Osteoblast (primary cell): ENCODE data around the gene IL17RD. TPM values are rescaled to one million over a fixed set of nuclear protein-coding genes. Genes with fewer than 3 reads are reported as not detected.

Source experiments
- DNase-seq: peaks from one replicate; pipeline ENCODE4 v3.0.0; 2011; ENCODE audit warnings: low spot score, mixed read lengths; ENCODE audit not compliant: insufficient read length; ENCODE audit errors: missing footprints
- H2AFZ ChIP-seq: 2 replicates; pipeline ENCODE4 v1.6.0; 2011; ENCODE audit warnings: mild to moderate bottlenecking, low read length
- H3K27ac ChIP-seq: 2 replicates; pipeline ENCODE4 v1.5.1; 2011; ENCODE audit warnings: mild to moderate bottlenecking, low read depth, low read length, moderate library complexity
- H3K27me3 ChIP-seq: 2 replicates; pipeline ENCODE4 v1.6.0; 2012; ENCODE audit warnings: mild to moderate bottlenecking, control low read depth, inconsistent platforms, low read length, moderate library complexity; ENCODE audit not compliant: insufficient read depth
- H3K36me3 ChIP-seq: 2 replicates; pipeline ENCODE4 v1.5.1; 2011; ENCODE audit warnings: mild to moderate bottlenecking, low read length, control low read depth, moderate library complexity; ENCODE audit not compliant: insufficient read depth
- H3K4me1 ChIP-seq: 2 replicates; pipeline ENCODE4 v1.5.1; 2011; ENCODE audit warnings: mild to moderate bottlenecking, low read length, control low read depth, moderate library complexity; ENCODE audit not compliant: insufficient read depth
- H3K4me2 ChIP-seq: 2 replicates; pipeline ENCODE4 v1.6.0; 2011; ENCODE audit warnings: mild to moderate bottlenecking, low read length; ENCODE audit not compliant: insufficient read depth
- H3K4me3 ChIP-seq: fragments of 200-600 bp; sonication (generic); 3 replicates; pipeline ENCODE4 v1.5.1; 2012; ENCODE audit warnings: mild to moderate bottlenecking, low read length, inconsistent platforms; ENCODE audit not compliant: insufficient read depth
- H3K79me2 ChIP-seq: 2 replicates; pipeline ENCODE4 v1.6.0; 2012; ENCODE audit warnings: mild to moderate bottlenecking, low read length, control low read depth, inconsistent platforms; ENCODE audit not compliant: insufficient read depth
- H3K9me3 ChIP-seq: 2 replicates; pipeline ENCODE4 v1.5.1; 2011; ENCODE audit warnings: low read depth, low read length, control low read depth
- H4K20me1 ChIP-seq: 2 replicates; pipeline ENCODE4 v1.6.0; 2012; ENCODE audit warnings: mild to moderate bottlenecking, low read length, control low read depth; ENCODE audit not compliant: insufficient read depth
- total RNA-seq: library from RNA; depleted of rRNA; stranded (reverse); fragments of >200 nt; gene quantifications from 2 replicates; pipeline ENCODE4 v1.2.3, GENCODE V29; 2012
- TF ChIP-seq, protein P1 (sequence below): IDR thresholded peaks from 2 replicates; pipeline ENCODE4 v1.5.1; 2011; ENCODE audit warnings: mild to moderate bottlenecking, low read depth, low read length, moderate library complexity; ENCODE audit errors: extremely low read depth

The IL17RD gene
- total RNA-seq, 1 donor, result 2.2 TPM

DNA sequence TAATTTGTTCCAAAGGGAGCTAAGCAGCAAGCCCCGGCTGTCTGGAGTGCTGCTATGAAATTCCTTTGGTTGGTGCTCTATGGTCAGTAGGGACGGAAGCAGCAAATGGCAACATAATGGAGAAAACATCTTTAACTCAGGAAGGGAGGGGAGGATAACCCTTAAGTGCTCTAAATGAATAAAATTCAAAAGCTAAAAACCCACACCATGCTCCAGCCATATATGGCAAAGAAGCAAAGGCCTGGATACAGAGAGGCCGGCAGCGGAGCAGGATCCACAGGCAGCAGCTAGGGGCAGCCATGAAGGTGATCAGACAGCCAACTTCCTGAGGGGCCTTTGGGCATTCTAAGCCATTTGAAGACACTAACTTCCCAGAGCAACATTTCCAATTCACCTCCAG, 38.9 kb downstream of the IL17RD start:
- TF ChIP-seq, protein P1, sequence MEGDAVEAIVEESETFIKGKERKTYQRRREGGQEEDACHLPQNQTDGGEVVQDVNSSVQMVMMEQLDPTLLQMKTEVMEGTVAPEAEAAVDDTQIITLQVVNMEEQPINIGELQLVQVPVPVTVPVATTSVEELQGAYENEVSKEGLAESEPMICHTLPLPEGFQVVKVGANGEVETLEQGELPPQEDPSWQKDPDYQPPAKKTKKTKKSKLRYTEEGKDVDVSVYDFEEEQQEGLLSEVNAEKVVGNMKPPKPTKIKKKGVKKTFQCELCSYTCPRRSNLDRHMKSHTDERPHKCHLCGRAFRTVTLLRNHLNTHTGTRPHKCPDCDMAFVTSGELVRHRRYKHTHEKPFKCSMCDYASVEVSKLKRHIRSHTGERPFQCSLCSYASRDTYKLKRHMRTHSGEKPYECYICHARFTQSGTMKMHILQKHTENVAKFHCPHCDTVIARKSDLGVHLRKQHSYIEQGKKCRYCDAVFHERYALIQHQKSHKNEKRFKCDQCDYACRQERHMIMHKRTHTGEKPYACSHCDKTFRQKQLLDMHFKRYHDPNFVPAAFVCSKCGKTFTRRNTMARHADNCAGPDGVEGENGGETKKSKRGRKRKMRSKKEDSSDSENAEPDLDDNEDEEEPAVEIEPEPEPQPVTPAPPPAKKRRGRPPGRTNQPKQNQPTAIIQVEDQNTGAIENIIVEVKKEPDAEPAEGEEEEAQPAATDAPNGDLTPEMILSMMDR, result no peak
- no peak for DNase-seq
- no peaks in the 10 kb centered on the region for H3K36me3 ChIP-seq
- no peaks in the 10 kb centered on the region for H4K20me1 ChIP-seq
- H2AFZ ChIP-seq, result no peak overlapping the region
- H3K79me2 ChIP-seq, result no peaks in the 10 kb centered on the region
- peaks cover 14% of the 10 kb centered on the region for H3K27me3 ChIP-seq
- H3K4me2 ChIP-seq, result no peak overlapping the region
- H3K27ac ChIP-seq, result no peak overlapping the region
- H3K4me1 ChIP-seq, result no peaks in the 10 kb centered on the region
- no peaks in the 10 kb centered on the region for H3K9me3 ChIP-seq
- no peak overlapping the region for H3K4me3 ChIP-seq

DNA sequence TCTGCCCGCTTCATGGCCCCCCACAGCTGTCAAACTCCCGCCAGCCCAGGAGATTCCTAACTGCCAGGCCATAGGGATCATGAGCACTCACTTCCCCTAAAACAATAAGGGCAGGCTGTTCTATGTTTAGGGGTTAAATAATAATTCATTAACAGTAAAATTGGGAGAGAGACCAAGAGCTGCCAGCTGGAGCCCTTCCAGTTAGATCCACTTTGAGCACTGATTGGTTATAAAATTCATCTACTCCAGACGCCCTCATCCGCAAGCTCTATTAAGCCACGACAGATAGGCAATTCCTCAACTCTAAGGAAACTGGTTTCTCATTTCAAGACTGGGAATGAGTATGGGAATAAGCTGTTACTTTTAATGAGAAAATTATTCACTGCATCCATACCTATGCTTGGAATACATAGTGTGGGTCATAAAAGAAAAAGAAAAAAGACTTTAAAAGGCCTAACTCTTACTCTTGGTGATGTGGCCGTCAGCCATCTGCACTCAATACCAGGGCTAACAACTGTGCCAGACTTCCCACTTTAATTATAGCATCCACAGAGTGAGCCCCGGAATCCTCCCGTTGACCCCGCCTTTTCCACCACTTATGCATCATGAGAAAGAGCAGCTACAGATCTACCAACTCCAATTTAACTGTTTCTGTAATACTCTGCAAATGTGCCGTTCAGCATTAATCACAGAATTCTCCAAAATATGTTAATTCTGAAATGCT, 44.5 kb downstream of the IL17RD start:
- Histone ChIP-seq H3K9me3 (no peaks in the 10 kb centered on the region), H4K20me1 (no peaks in the 10 kb centered on the region), H3K79me2 (no peaks in the 10 kb centered on the region), H3K27me3 (peaks cover 7% of the 10 kb centered on the region), H3K4me3 (no peak overlapping the region), H3K4me1 (no peaks in the 10 kb centered on the region), H3K27ac (no peak overlapping the region), H2AFZ (no peak overlapping the region), H3K4me2 (no peak overlapping the region), H3K36me3 (no peaks in the 10 kb centered on the region)
- TF ChIP-seq, protein P1, result no peak
- DNase-seq, result no peak

DNA sequence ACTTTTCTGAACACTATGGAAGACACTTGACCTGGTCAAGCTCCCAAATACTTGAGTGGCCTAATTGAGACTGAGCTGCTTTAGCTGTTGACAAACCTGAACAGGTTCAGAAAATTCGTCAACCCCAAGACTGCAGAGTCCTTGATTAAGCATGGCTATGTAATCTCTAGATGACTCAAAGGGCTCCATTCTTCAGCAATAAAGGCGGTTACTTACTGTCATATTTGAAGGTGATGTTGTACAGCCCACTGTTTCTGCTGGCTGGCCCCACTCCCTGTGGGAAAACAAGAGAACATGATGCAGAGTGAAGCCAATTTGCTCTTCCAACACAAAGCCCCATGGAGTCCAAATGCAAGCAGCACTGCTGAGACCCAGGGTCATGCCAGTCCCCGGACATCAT, 45.1 kb downstream of the IL17RD start:
- Histone ChIP-seq H3K9me3 (no peaks in the 10 kb centered on the region), H2AFZ (no peak overlapping the region), H3K4me3 (no peak overlapping the region), H3K4me2 (no peak overlapping the region), H3K27ac (no peak overlapping the region), H4K20me1 (no peaks in the 10 kb centered on the region), H3K36me3 (no peaks in the 10 kb centered on the region), H3K27me3 (peaks cover 7% of the 10 kb centered on the region), H3K4me1 (no peaks in the 10 kb centered on the region), H3K79me2 (no peaks in the 10 kb centered on the region)
- TF ChIP-seq, protein P1, result no peak
- no peak for DNase-seq

DNA sequence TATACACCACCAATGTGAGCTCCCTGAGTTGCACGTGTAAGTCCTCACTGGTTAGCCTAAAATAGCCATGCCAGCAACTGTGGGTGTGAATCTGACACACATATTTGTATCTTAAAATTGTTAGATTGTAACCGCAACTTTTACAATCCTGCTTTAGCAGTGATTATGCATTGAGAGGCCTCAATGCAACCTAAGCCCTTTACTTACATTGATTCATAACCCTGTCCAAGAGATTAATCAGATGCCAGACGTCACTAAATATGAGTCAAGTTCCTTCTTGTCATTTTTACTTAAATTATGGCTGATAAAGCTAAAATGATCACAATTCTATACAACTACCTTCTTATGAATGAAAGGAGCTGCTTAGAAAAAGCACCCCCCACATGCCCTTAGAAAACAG, 46.9 kb downstream of the IL17RD start:
- Histone ChIP-seq H2AFZ (no peak overlapping the region), H3K9me3 (no peaks in the 10 kb centered on the region), H3K4me1 (no peaks in the 10 kb centered on the region), H3K4me3 (no peak overlapping the region), H3K4me2 (no peak overlapping the region), H3K27me3 (peaks cover 6% of the 10 kb centered on the region), H3K79me2 (no peaks in the 10 kb centered on the region), H3K27ac (no peak overlapping the region), H3K36me3 (no peaks in the 10 kb centered on the region), H4K20me1 (no peaks in the 10 kb centered on the region)
- TF ChIP-seq, protein P1, result no peak
- DNase-seq, result no peak
